NCI-H2029 treated with DMSO at 0.1 percent for 48 hours (cell line): Measurements from ENCODE around the gene LMNA.
"Not testable (repeated sequence)": the region's sequence is repeated elsewhere in the genome, so short reads cannot be mapped to it uniquely, and the experiment has no call there.

Experiments
- DNase-seq: peaks from one replicate; lab custom pipeline; 2025; lab: John Stamatoyannopoulos, UW

The LMNA gene

GRCh38 chr1:156122086-156122485, 7.6 kb downstream of the LMNA start:
- no peak for DNase-seq

GRCh38 chr1:156122519-156123355, 8.2 kb downstream of the LMNA start:
- no peak for DNase-seq

- DNase-seq: peak; percentile 93
Measured at GRCh38 chr1:156123356-156124196, 9.1 kb downstream of the LMNA start.

GRCh38 chr1:156124557-156125483, 10.3 kb downstream of the LMNA start:
- DNase-seq: no peak

GRCh38 chr1:156125544-156125943, 11.0 kb downstream of the LMNA start:
- not testable (repeated sequence) for DNase-seq

GRCh38 chr1:156126043-156126629, 11.6 kb downstream of the LMNA start:
- no peak for DNase-seq

GRCh38 chr1:156126630-156127534, 12.4 kb downstream of the LMNA start:
- no peak for DNase-seq

- no peak for DNase-seq
Measured at GRCh38 chr1:156128308-156128653, 13.8 kb downstream of the LMNA start.

- DNase-seq: no peak
Measured at GRCh38 chr1:156128654-156129597, 14.4 kb downstream of the LMNA start.

GRCh38 chr1:156129687-156130577, 15.4 kb downstream of the LMNA start:
- peak; percentile 49 for DNase-seq

GRCh38 chr1:156130578-156130942, 16.0 kb downstream of the LMNA start:
- no peak for DNase-seq

- DNase-seq: no peak
Measured at GRCh38 chr1:156134716-156135435, 20.4 kb downstream of the LMNA start.

- DNase-seq: no peak
Measured at GRCh38 chr1:156135930-156136871, 21.7 kb downstream of the LMNA start.

GRCh38 chr1:156136970-156137483, 22.5 kb downstream of the LMNA start:
- no peak for DNase-seq

GRCh38 chr1:156138458-156138867, 24.0 kb downstream of the LMNA start:
- no peak for DNase-seq
